K562 (cell line): ENCODE measurements around the gene RNF222. TPM values are rescaled to one million over a fixed set of nuclear protein-coding genes. Genes with fewer than 3 reads are reported as not detected.

Source experiments
- CXXC5 ChIP-seq: fragments of 250-450 bp; sonication (Bioruptor Pico); IDR thresholded peaks from 2 replicates; pipeline ENCODE4 v1.8.0; 2022; ENCODE audit warnings: inconsistent platforms, mild to moderate bottlenecking, moderate library complexity
- E2F4 ChIP-seq: sonication (generic); formaldehyde crosslinking; IDR thresholded peaks from 2 replicates; pipeline ENCODE4 v1.8.0; 2022; ENCODE audit warnings: mild to moderate bottlenecking, low read depth, missing genetic modification reagents
- E2F6 ChIP-seq, 2 experiments: IDR thresholded peaks; 2 replicates each; pipeline ENCODE4 v1.6.1; 2011; ENCODE audit warnings: borderline replicate concordance in 1 of 2, control low read depth in 1 of 2, low read depth in 1 of 2, low read length in 1 of 2, mild to moderate bottlenecking in 1 of 2, mixed read lengths in 1 of 2, moderate library complexity in 1 of 2; ENCODE audit not compliant: insufficient read depth in 1 of 2, insufficient read length in 1 of 2, poor library complexity in 1 of 2, severe bottlenecking in 1 of 2; ENCODE audit errors: extremely low read depth in 1 of 2
- HINFP ChIP-seq: fragments of 450-650 bp; conservative IDR thresholded peaks from 2 replicates; pipeline ENCODE4 v1.6.1; 2016; ENCODE audit warnings: missing genetic modification characterization, low read depth, mild to moderate bottlenecking, control low read depth, missing compliant biosample characterization
- HIVEP1 ChIP-seq: fragments of 250-450 bp; sonication (Bioruptor Pico); IDR thresholded peaks from 2 replicates; pipeline ENCODE4 v1.4.0; 2020; ENCODE audit warnings: mild to moderate bottlenecking
- HSF4 ChIP-seq: fragments of 250-450 bp; sonication (Bioruptor Pico); IDR thresholded peaks from 2 replicates; pipeline ENCODE4 v2.1.2; 2022; ENCODE audit warnings: mild to moderate bottlenecking, moderate library complexity, borderline replicate concordance
- IRF1 ChIP-seq: sonication (generic); formaldehyde crosslinking; IDR thresholded peaks from 2 replicates; pipeline ENCODE4 v1.8.0; 2022; ENCODE audit warnings: missing genetic modification reagents, mild to moderate bottlenecking, borderline replicate concordance
- NR2C1 ChIP-seq, 2 experiments: fragments of 450-650 bp; IDR thresholded peaks; 2 replicates each; pipeline ENCODE4 v1.6.1; 2017; ENCODE audit warnings: mild to moderate bottlenecking in 2 of 2, antibody characterized with exemption in 1 of 2, inconsistent platforms in 1 of 2, missing compliant biosample characterization in 1 of 2, missing genetic modification characterization in 1 of 2
- SAP30 ChIP-seq: fragments of 200-600 bp; sonication (generic); IDR thresholded peaks from 2 replicates; pipeline ENCODE4 v1.6.1; 2012; ENCODE audit warnings: borderline replicate concordance, low read depth, mild to moderate bottlenecking, moderate library complexity, low read length, control low read depth, inconsistent platforms; ENCODE audit not compliant: insufficient read depth, poor library complexity, severe bottlenecking
- TAF1 ChIP-seq: IDR thresholded peaks from 2 replicates; pipeline ENCODE4 v1.6.1; 2011; ENCODE audit warnings: mild to moderate bottlenecking, low read length, moderate library complexity; ENCODE audit not compliant: insufficient read depth, control insufficient read depth, severe bottlenecking; ENCODE audit errors: extremely low read depth
- TBP ChIP-seq: optimal IDR thresholded peaks from 2 replicates; pipeline ENCODE3; 2011; ENCODE audit warnings: low read depth, low read length, improper control_type of control experiment
- TFAP4 ChIP-seq: sonication (generic); formaldehyde crosslinking; IDR thresholded peaks from 2 replicates; pipeline ENCODE4 v1.8.0; 2022; ENCODE audit warnings: missing genetic modification reagents, mild to moderate bottlenecking, moderate library complexity, borderline replicate concordance
- ZBTB26 ChIP-seq: fragments of 450-650 bp; formaldehyde crosslinking; IDR thresholded peaks from 2 replicates; pipeline ENCODE4 v1.4.0; 2022; ENCODE audit warnings: missing genetic modification characterization
- ZNF239 ChIP-seq: fragments of 250-450 bp; sonication (Bioruptor Pico); IDR thresholded peaks from 2 replicates; pipeline ENCODE4 v1.4.0; 2020; ENCODE audit warnings: mild to moderate bottlenecking
- ZNF764 ChIP-seq: fragments of 250-450 bp; sonication (Bioruptor Pico); IDR thresholded peaks from 2 replicates; pipeline ENCODE4 v1.4.0; 2020; ENCODE audit warnings: low read depth, mild to moderate bottlenecking, moderate library complexity
- ZZZ3 ChIP-seq: fragments of 450-650 bp; IDR thresholded peaks from 2 replicates; pipeline ENCODE4 v1.6.1; 2016; ENCODE audit warnings: antibody characterized with exemption, mild to moderate bottlenecking, moderate library complexity
- polyA plus RNA-seq, 8 experiments: library from polyadenylated mRNA; depleted of rRNA in 4 of 8; stranded (reverse) in 5 of 8; unstranded in 3 of 8; fragments of >200 nt; fragmentation: Nextera tagmentation in 2 of 8; fragmentation: Illumina TruSeq in 1 of 8; extraction: Ambion mirVana in 2 of 8; extraction: Trizol in 1 of 8; gene quantifications; 2 replicates each; pipeline versions ENCODE4 v1.2.1 to v1.2.3, GENCODE V29; 2011 to 2014; ENCODE audit warnings: inconsistent platforms in 1 of 8, missing spikeins in 1 of 8
- total RNA-seq, 7 experiments: library from RNA; depleted of rRNA in 6 of 7; stranded (reverse); fragments of >200 nt in 6 of 7; fragmentation: Illumina TruSeq in 2 of 7; extraction: Trizol in 2 of 7; gene quantifications; 2 replicates each; pipeline versions ENCODE4 v1.2.1 to v1.2.3, GENCODE V29; 2011 to 2021; ENCODE audit warnings: low replicate concordance in 1 of 7

RNF222 gene
- total and polyA plus RNA-seq, 9 of the 15 experiments (the other 6 are each of a cell fraction or from before 2014, with no cell fraction given) = not detected

- TF ChIP-seq IRF1 (CRISPR knock-in tag) (no peak), E2F6 (IDR thresholded peaks at IDR 0.05; ENCODE audit: borderline replicate concordance in 1 of 2, extremely low read depth in 1 of 2, insufficient read depth in 1 of 2, insufficient read length in 1 of 2, low read depth in 1 of 2, low read length in 1 of 2, poor library complexity in 1 of 2, severe bottlenecking in 1 of 2) (peak in 1 of 2 experiments; percentile 56), HINFP (tag) (no peak), CXXC5 (CRISPR knock-in tag) (peak; percentile 60; the same call in 1 of the 2 replicates), HSF4 (CRISPR knock-in tag) (no peak), TBP (peak; percentile 70), ZNF764 (CRISPR knock-in tag) (no peak), TAF1 (peak; percentile 87), ZBTB26 (CRISPR knock-in tag) (no peak), TFAP4 (peak; percentile 45; the same call in 1 of the 2 replicates), E2F4 (peak; percentile 59; the same call in 1 of the 2 replicates), ZZZ3 (no peak), HIVEP1 (CRISPR knock-in tag) (no peak), ZNF239 (CRISPR knock-in tag) (no peak), NR2C1 (IDR thresholded peaks at IDR 0.05) (no peak), NR2C1 (tag; IDR thresholded peaks at IDR 0.05) (no peak), SAP30 (no peak)
Measured at GRCh38 chr17:8435245-8436168, 37.9 kb upstream of the RNF222 start, which contains the start of gene NDEL1 (continued).
